Neural progenitor cell (in vitro differentiated cells): ENCODE results near the gene UBL7.

Experiments used
- CTCF ChIP-seq: fragments of 200-600 bp; sonication (generic); IDR thresholded peaks from 2 replicates; pipeline ENCODE4 v1.5.1; 2017; ENCODE audit warnings: antibody characterized with exemption, mild to moderate bottlenecking
- EZH2phosphoT487 ChIP-seq: fragments of 200-600 bp; sonication (generic); IDR thresholded peaks from 2 replicates; pipeline ENCODE4 v1.6.1; 2017; ENCODE audit warnings: antibody characterized with exemption

DNA sequence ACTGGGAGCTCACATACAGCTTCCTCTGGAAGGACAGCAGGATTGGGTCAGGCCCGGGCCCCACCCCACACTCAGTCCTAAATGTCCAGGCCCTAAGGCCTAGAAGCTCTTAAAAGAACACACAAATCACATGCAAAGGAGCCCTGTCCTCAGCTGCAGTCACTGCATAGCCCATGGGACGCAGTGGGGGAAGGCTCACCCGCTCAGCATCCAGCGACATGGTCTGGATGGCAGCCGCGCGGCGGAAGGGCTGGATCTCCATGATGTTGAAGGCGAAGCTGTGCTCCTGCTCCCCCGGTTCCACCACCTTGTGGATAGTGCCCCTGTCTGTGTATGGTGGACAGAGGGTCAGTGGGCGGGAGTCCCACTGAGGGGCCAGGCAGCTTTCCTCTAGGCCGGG is 49.3 kb downstream of the UBL7 start:
- TF ChIP-seq CTCF (no peak), EZH2phosphoT487 (no peak)
